NB4 (cell line): ENCODE measurements around the gene CCS.

Source experiments
- CTCF ChIP-seq: IDR thresholded peaks from one replicate; pipeline ENCODE4 v1.5.1; 2012; ENCODE audit warnings: low read depth, low read length
- MAX ChIP-seq: IDR thresholded peaks from 2 replicates; pipeline ENCODE4 v1.6.1; 2011; ENCODE audit warnings: low read depth, low read length
- POLR2A ChIP-seq: IDR thresholded peaks from 2 replicates; pipeline ENCODE4 v1.6.1; 2011; ENCODE audit warnings: mild to moderate bottlenecking; ENCODE audit not compliant: insufficient read length; ENCODE audit errors: extremely low read depth

DNA sequence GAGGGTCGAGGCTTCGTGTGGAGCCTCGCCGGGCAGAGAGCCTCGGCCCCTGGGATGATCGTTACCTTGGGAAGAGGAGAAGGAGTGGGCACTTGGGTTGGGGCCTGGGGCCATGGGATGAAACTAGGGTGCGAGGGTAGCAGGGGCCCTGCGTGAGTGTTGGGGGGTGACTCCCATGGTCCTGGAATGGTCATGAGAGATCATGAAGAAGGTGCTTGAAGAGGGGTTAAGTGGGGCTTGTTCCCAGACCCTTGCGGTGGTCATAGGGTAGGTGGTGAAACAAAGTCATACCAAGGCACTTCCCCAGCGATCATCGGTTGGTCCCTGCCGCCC is 284 bp downstream of the CCS start:
- no peak for TF ChIP-seq CTCF
- TF ChIP-seq MAX, result 0 out of 2 replicates have a peak, but pooled peaks have one; percentile 0
- TF ChIP-seq POLR2A, result no peak
